Measurements from ENCODE around the gene PER1. TPM values are rescaled to one million over a fixed set of nuclear protein-coding genes. Genes with fewer than 3 reads are reported as not detected.

PER1 gene
- total RNA-seq, 2 donors from 2014 or later = 19.7 to 43.6 TPM

DNA sequence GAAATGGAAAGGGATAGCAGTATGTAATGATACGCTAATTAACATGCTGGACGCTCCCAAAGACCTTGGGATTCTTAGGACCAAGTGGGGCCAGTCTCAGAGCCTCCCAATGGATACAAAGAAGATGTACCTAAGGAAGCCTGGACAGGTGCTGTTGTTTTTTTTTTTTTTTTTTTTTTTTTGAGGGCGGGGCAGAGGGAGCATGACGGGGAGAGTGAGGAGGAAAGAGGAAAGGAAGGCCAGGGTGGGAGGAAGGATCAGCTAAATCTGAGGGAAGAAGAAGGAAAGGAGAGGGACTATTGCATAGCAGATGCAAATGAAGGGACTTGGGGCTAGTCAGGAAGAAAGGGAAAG is 8.0 kb upstream of the PER1 start:
- H3K4me1 ChIP-seq = peaks cover 22% of the 10 kb centered on the region
- no peak overlapping the region for H3K9ac ChIP-seq (ENCODE audit: low read depth in 2 of 2, low read length in 2 of 2)
- no peaks in the 10 kb centered on the region for H3K9me3 ChIP-seq
- TF ChIP-seq, protein P1, sequence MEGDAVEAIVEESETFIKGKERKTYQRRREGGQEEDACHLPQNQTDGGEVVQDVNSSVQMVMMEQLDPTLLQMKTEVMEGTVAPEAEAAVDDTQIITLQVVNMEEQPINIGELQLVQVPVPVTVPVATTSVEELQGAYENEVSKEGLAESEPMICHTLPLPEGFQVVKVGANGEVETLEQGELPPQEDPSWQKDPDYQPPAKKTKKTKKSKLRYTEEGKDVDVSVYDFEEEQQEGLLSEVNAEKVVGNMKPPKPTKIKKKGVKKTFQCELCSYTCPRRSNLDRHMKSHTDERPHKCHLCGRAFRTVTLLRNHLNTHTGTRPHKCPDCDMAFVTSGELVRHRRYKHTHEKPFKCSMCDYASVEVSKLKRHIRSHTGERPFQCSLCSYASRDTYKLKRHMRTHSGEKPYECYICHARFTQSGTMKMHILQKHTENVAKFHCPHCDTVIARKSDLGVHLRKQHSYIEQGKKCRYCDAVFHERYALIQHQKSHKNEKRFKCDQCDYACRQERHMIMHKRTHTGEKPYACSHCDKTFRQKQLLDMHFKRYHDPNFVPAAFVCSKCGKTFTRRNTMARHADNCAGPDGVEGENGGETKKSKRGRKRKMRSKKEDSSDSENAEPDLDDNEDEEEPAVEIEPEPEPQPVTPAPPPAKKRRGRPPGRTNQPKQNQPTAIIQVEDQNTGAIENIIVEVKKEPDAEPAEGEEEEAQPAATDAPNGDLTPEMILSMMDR (IDR thresholded peaks at IDR 0.05) = no peak
- H3K36me3 ChIP-seq = no peaks in the 10 kb centered on the region
- H3K27ac ChIP-seq = peak overlapping the region; percentile 98
- intact Hi-C loops (cut with DNase I) = no loop called here
- H3K27me3 ChIP-seq = no peaks in the 10 kb centered on the region
- H3K4me3 ChIP-seq = no peak overlapping the region
- no peak for DNase-seq

DNA sequence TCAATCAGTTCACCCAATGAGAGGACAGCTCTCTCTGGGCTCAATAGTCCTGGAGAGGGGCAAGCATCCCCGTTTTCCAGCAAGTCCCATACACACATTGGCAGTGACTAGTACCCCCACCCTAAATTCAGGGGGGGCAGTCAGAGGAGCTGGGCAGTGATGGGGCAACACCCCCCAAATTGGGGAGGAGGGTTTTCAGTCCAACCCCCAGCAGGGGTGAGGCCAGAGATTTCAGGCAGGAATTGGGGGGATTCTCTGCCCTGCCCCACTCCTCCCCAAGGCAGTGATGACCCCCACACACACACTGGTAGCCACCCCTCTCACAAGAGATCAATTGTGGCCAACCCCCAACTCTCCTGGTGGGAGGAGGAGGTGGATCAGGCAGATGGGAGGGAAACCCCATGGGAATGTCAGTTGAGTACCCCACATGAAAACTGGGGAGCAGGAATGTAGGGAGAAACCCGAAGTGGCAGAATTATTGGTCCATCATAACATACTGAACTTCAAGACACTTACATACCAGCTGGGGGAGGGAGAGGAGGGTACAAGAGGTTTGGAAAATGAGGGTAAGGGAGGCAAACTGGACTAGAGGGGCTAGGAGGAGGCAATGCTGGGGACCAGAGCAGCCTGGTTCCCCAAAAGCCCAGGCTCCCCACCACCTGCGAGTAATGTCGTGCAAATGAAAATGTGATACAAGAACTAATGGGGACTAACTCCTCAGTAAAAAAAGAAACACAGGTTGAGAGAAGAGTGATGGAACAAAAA is 7.4 kb upstream of the PER1 start:
- Histone ChIP-seq H3K27me3 (no peaks in the 10 kb centered on the region), H3K4me1 (peaks cover 24% of the 10 kb centered on the region), H3K4me3 (no peak overlapping the region), H3K27ac (no peak overlapping the region), H3K9me3 (no peaks in the 10 kb centered on the region), H3K36me3 (no peaks in the 10 kb centered on the region), H3K9ac (ENCODE audit: low read depth in 2 of 2, low read length in 2 of 2) (peak overlapping the region; percentile 1 to 16)
- TF ChIP-seq, protein P1 (IDR thresholded peaks at IDR 0.05) = no peak
- no peak for DNase-seq
- intact Hi-C loops (cut with DNase I) = no loop called here

DNA sequence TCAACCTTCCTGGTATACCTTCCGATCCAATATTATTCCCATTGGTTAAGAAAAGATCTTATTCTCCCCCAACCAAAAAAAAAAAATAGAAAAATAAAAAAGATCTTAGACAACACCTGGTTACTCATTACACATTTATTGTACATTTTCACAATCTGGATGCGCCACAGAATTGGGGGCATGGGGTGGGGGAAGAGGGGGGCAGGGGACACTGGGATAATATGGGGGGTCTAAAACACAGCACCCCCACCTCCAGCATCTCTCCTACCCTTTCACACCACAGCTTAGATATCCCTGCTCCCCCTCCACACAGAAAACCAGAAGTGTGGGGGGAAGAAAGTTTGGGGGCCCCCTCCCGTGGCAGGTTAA is 6.8 kb upstream of the PER1 start:
- no peaks in the 10 kb centered on the region for H3K36me3 ChIP-seq
- peak overlapping the region in 1 of 2 donors; percentile 48 for H3K9ac ChIP-seq (ENCODE audit: low read depth in 2 of 2, low read length in 2 of 2)
- no peaks in the 10 kb centered on the region for H3K27me3 ChIP-seq
- peak overlapping the region; percentile 78 for H3K27ac ChIP-seq
- intact Hi-C loops (cut with DNase I) = no loop called here
- no peak overlapping the region for H3K4me3 ChIP-seq
- DNase-seq = no peak
- H3K4me1 ChIP-seq = peaks cover 22% of the 10 kb centered on the region
- no peaks in the 10 kb centered on the region for H3K9me3 ChIP-seq
- TF ChIP-seq, protein P1 (IDR thresholded peaks at IDR 0.05) = no peak

DNA sequence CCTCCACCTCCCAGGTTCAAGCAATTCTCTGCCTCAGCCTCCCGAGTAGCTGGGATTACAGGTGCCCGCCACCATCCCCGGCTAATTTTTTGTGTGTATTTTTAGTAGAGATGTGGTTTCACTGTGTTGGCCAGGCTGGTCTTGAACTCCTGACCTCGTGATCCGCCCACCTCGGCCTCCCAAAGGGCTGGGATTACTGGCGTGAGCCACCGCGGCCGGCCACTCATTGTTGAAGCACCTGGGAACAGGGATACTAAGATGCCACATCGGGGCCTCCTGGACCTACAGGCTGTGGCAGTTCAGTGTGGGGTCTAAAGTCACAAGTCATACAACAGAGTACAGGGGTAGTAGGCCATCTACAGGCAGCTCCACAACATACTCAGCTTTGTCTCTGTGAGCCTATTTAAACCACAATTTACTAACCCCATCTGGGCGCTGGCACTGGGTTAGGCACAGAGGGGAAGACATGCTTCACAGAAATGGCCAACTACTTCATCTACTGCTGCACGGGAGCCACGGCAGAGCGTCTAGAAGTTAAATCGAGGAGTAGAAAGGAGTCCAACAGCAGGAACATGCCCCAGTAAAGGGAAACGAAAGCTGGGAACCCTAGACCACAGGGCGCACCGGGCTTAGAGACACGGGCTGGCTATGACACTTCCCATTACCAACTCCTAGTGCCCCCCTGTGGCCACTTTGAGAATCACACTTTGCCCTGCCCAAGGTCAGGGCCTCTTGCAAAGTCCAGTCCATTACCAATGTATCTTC is 6.2 kb upstream of the PER1 start:
- H3K36me3 ChIP-seq = no peaks in the 10 kb centered on the region
- H3K9ac ChIP-seq (ENCODE audit: low read depth in 2 of 2, low read length in 2 of 2) = peak overlapping the region; percentile 38 to 48
- peaks cover 17% of the 10 kb centered on the region for H3K4me1 ChIP-seq
- TF ChIP-seq, protein P1 (IDR thresholded peaks at IDR 0.05) = peak; percentile 90
- H3K9me3 ChIP-seq = no peaks in the 10 kb centered on the region
- peak; percentile 98 for DNase-seq
- no peaks in the 10 kb centered on the region for H3K27me3 ChIP-seq
- intact Hi-C loops (cut with DNase I) = no loop called here
- H3K27ac ChIP-seq = peak overlapping the region; percentile 78
- no peak overlapping the region for H3K4me3 ChIP-seq

DNA sequence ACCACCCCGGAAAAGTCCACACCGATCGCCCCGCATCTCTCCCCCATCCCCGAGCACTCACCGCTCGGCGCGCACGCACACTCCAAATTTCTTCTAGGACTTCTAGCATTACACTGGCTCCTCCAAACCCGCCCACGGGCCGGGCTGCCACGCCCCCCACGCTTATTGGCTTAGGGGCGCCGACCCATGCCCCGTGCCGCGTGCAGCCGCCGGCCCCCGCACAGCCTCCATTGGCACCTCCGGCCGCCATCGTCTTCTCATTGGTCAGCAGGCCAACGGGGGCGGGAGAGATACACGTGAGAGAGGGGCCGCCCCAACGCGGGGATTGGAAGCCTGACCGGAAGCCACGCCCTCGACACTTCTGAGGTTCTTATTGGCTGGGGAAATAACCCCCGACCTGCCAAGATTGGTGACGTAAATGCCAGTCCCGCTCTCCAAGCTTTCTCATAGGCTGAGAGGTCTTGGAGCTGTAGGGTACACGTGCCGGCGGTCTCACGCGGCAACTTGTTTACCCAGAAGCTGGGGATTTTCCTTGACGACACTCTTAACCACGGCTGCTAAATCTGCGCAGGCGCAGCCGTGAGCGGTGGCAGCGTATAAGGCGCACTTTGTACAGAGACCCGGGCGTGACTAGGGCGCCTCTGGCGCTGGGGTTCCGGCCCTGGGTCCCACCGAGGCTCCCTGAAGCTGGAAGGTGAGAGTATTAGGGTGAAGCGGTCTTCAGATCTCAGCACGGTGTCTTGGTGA is 4.2 kb upstream of the PER1 start:
- TF ChIP-seq, protein P1 (IDR thresholded peaks at IDR 0.05) = no peak
- H3K9ac ChIP-seq (ENCODE audit: low read depth in 2 of 2, low read length in 2 of 2) = peak overlapping the region; percentile 99 to 100
- peak overlapping the region; percentile 57 for H3K4me3 ChIP-seq
- DNase-seq = peak; percentile 100
- no peaks in the 10 kb centered on the region for H3K36me3 ChIP-seq
- intact Hi-C loops (cut with DNase I) = no loop called here
- H3K9me3 ChIP-seq = no peaks in the 10 kb centered on the region
- no peaks in the 10 kb centered on the region for H3K27me3 ChIP-seq
- peaks cover 21% of the 10 kb centered on the region for H3K4me1 ChIP-seq
- peak overlapping the region; percentile 97 for H3K27ac ChIP-seq

Data from colonic mucosa (tissue), 4 donors.